Activated CD8-positive, alpha-beta T cell treated with anti-CD3 and anti-CD28 coated beads for 36 hours (primary cell): ENCODE measurements around the gene ICAM4. TPM values are rescaled to one million over a fixed set of nuclear protein-coding genes. Genes with fewer than 3 reads are reported as not detected.

Experiments used
- ATAC-seq: fragments of 200-7000 bp; cut with Tn5 transposase; one replicate; pipeline ENCODE4 v1.10.0; 2021; ENCODE audit warnings: mild to moderate bottlenecking, moderate library complexity
- CTCF ChIA-PET: fragments of 350-600 bp; sonication (Branson Sonifier 250); formaldehyde crosslinking; loops from one replicate; lab custom pipeline; 2021; ENCODE audit warnings: antibody characterized with exemption; lab: Charles Lee
- POLR2A ChIA-PET: fragments of 350-600 bp; sonication (Branson Sonifier 250); formaldehyde crosslinking; loops from one replicate; lab custom pipeline; 2021; ENCODE audit warnings: antibody characterized with exemption; lab: Charles Lee
- DNase-seq: peaks from one replicate; pipeline ENCODE4 v3.0.0-alpha.2; 2020
- H3K27ac Mint-ChIP-seq: one replicate; pipeline ENCODE4 v1.8.0; 2021; ENCODE audit warnings: mild to moderate bottlenecking, mixed read lengths
- H3K27me3 Mint-ChIP-seq: one replicate; pipeline ENCODE4 v1.8.0; 2021; ENCODE audit warnings: mixed read lengths
- H3K36me3 Mint-ChIP-seq: one replicate; pipeline ENCODE4 v1.8.0; 2021; ENCODE audit warnings: low read depth, mixed read lengths
- H3K4me1 Mint-ChIP-seq: one replicate; pipeline ENCODE4 v1.8.0; 2021; ENCODE audit warnings: low read depth, mixed read lengths
- H3K4me3 Mint-ChIP-seq: one replicate; pipeline ENCODE4 v1.8.0; 2021; ENCODE audit warnings: mild to moderate bottlenecking, moderate library complexity, mixed read lengths
- H3K9me3 Mint-ChIP-seq: one replicate; pipeline ENCODE4 v1.8.0; 2021; ENCODE audit warnings: mixed read lengths
- intact Hi-C: fragments of 100-400 bp; cut with micrococcal nuclease; formaldehyde crosslinking; loops from one replicate; pipeline ENCODE4 v1.10.0; 2022
- total RNA-seq, 2 experiments: library from RNA; stranded (reverse); gene quantifications; one replicate each; pipeline ENCODE4 v1.2.3, GENCODE V29; 2021
- TF ChIP-seq, protein P1 (sequence below): fragments of 200-600 bp; IDR thresholded peaks from one replicate; pipeline ENCODE4 v1.8.0; 2022; ENCODE audit warnings: antibody characterized with exemption, mild to moderate bottlenecking

ICAM4 gene
- total RNA-seq, 2 experiments from 2014 or later = 0.36 to 0.54 TPM

GRCh38 chr19:10254244-10254643 is 32.5 kb upstream of the ICAM4 start:
- DNase-seq (no peak), ATAC-seq (no peak)
- TF ChIP-seq, protein P1, sequence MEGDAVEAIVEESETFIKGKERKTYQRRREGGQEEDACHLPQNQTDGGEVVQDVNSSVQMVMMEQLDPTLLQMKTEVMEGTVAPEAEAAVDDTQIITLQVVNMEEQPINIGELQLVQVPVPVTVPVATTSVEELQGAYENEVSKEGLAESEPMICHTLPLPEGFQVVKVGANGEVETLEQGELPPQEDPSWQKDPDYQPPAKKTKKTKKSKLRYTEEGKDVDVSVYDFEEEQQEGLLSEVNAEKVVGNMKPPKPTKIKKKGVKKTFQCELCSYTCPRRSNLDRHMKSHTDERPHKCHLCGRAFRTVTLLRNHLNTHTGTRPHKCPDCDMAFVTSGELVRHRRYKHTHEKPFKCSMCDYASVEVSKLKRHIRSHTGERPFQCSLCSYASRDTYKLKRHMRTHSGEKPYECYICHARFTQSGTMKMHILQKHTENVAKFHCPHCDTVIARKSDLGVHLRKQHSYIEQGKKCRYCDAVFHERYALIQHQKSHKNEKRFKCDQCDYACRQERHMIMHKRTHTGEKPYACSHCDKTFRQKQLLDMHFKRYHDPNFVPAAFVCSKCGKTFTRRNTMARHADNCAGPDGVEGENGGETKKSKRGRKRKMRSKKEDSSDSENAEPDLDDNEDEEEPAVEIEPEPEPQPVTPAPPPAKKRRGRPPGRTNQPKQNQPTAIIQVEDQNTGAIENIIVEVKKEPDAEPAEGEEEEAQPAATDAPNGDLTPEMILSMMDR = no peak
- Mint-ChIP-seq H3K9me3 (no peaks in the 10 kb centered on the region), H3K36me3 (peaks cover 57% of the 10 kb centered on the region), H3K4me1 (peaks cover 33% of the 10 kb centered on the region), H3K27ac (peak overlapping the region; percentile 30), H3K4me3 (peak overlapping the region; percentile 93), H3K27me3 (no peaks in the 10 kb centered on the region)
- CTCF ChIA-PET = interaction anchor here (1.5 kb wide), 1 partner anchor 138 kb away, joined by 3 read pairs; no protein-coding TSS in a partner anchor
- intact Hi-C loops = loop anchor here (5.0 kb wide), 1 partner anchor 57 kb away; no protein-coding TSS in a partner anchor
- POLR2A ChIA-PET = interaction anchor here (1.0 to 1.1 kb wide), 3 partner anchors 10 to 141 kb away, joined by 3 to 4 read pairs (median 3); partner anchors contain the start of gene ICAM1

DNA sequence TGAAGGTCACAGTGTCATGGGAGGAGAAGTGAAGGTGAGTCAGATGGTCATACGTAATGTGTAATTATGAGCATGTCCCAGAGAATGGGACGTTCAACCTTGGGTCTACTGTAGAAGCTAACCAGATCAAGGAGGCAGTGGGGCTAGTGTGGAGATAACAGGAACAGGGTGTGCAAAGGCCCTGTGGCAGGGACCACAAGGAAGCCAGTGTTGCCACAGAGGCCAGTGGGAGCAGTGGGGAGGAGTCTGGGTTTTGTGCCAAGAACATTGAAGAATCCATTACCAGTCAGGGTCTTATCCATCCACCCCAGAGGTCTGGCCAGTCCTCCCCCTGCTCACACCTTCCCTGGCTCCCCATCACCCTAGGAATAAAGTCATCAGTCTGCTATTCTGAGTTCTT is 31.4 kb upstream of the ICAM4 start:
- intact Hi-C loops = no loop called here
- POLR2A ChIA-PET = interaction anchor here (1.1 kb wide), 2 partner anchors 15 to 142 kb away, joined by 3 to 4 read pairs; partner anchors contain the start of gene ICAM1
- peaks cover 40% of the 10 kb centered on the region for H3K4me1 Mint-ChIP-seq

DNA sequence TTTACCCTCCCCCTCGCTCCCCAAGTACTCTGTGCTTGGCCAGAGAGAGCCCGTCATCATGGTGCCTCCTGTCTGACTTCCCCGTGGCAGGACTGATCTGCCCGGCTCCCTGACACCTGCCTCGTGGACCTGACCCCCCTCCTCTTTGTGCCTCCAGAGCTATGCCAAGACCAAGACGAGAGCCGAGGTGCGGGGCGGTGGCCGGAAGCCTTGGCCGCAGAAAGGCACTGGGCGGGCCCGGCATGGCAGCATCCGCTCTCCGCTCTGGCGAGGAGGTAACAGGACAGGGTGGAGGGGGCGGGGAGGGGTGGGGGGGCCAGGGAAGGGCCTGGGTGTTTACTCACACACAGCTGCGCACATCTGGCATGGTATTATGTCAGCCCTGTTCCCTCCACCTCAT is 30.2 kb upstream of the ICAM4 start:
- TF ChIP-seq, protein P1 = no peak
- no peaks in the 10 kb centered on the region for H3K27me3 Mint-ChIP-seq
- no peaks in the 10 kb centered on the region for H3K9me3 Mint-ChIP-seq
- no peak overlapping the region for H3K27ac Mint-ChIP-seq
- H3K36me3 Mint-ChIP-seq = peaks cover 63% of the 10 kb centered on the region
- no peak for DNase-seq
- ChIA-PET POLR2A (interaction anchor here (0.6 to 1.6 kb wide), 4 partner anchors 15 to 145 kb away, joined by 3 to 7 read pairs (median 3); partner anchors contain the start of genes ICAM1, P2RY11 and RAVER1), CTCF (interaction anchor here (1.3 to 8.6 kb wide), 2 partner anchors 15 to 129 kb away, joined by 3 to 168 read pairs; partner anchors contain the start of gene ICAM1)
- no peak for ATAC-seq
- peaks cover 43% of the 10 kb centered on the region for H3K4me1 Mint-ChIP-seq
- intact Hi-C loops = no loop called here
- no peak overlapping the region for H3K4me3 Mint-ChIP-seq

More for the DNA sequence above, 31.4 kb upstream of the ICAM4 start:
- H3K36me3 Mint-ChIP-seq = peaks cover 62% of the 10 kb centered on the region
- no peak overlapping the region for H3K4me3 Mint-ChIP-seq
- H3K9me3 Mint-ChIP-seq = no peaks in the 10 kb centered on the region
- no peak overlapping the region for H3K27ac Mint-ChIP-seq
- DNase-seq = no peak
- TF ChIP-seq, protein P1 = no peak
- H3K27me3 Mint-ChIP-seq = no peaks in the 10 kb centered on the region
- CTCF ChIA-PET = interaction anchor here (8.6 kb wide), 1 partner anchor 131 kb away, joined by 168 read pairs; no protein-coding TSS in a partner anchor
- ATAC-seq = no peak

DNA sequence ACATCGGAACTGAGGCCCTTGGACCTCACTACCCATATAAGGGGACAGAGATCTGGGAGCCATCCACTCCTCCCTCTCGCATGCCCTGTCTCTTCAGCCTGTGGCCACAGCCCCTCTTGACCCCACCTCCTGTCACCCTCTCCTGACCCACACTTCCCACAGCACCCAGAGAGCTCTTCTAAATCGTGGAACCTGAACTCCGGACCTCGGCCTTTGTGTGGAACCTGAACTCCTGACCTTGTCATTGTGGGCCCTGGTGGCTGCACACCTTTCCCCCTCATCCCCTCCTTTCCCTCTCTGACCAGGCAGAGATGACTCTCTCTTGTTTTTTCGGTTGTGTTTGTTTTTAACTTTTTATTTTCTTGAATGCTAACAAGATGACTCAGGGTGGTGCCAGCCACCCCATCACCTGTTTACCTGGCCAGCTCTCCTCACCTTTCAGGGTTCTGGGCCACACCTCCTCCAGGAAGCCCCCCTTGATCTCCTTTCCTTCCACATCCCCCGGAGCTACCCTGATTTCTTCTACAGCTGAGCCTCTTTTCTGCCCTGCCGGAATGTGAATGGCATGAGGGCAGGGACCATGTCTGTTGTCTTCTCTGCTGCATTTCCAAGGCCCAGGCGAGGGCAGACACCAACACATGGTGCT is 29.7 kb upstream of the ICAM4 start:
- H3K9me3 Mint-ChIP-seq = no peaks in the 10 kb centered on the region
- H3K4me3 Mint-ChIP-seq = no peak overlapping the region
- ATAC-seq = no peak
- ChIA-PET POLR2A (interaction anchor here (0.6 to 1.6 kb wide), 5 partner anchors 14 to 770 kb away, joined by 3 to 7 read pairs (median 3); partner anchors contain the start of genes ICAM1, P2RY11 and RAVER1), CTCF (interaction anchor here (1.3 to 8.6 kb wide), 3 partner anchors 14 to 134 kb away, joined by 3 to 168 read pairs (median 9); partner anchors contain the start of gene ICAM1)
- no peaks in the 10 kb centered on the region for H3K27me3 Mint-ChIP-seq
- TF ChIP-seq, protein P1 = no peak
- peaks cover 46% of the 10 kb centered on the region for H3K4me1 Mint-ChIP-seq
- no peak for DNase-seq
- peak overlapping the region; percentile 35 for H3K27ac Mint-ChIP-seq
- intact Hi-C loops = no loop called here
- peaks cover 59% of the 10 kb centered on the region for H3K36me3 Mint-ChIP-seq
